GM23338 (cell line): ENCODE measurements around the gene IGSF21.

Source experiments
- CREB1 ChIP-seq: fragments of 250-450 bp; sonication (Bioruptor Pico); IDR thresholded peaks from 2 replicates; pipeline ENCODE4 v1.5.0; 2020; ENCODE audit warnings: low read depth, mild to moderate bottlenecking, moderate library complexity
- CTCF ChIP-seq, 2 experiments: fragments of 200-600 bp in 1 of 2; sonication (generic) in 1 of 2; conservative IDR thresholded peaks; 2 replicates each; pipeline versions ENCODE4 v1.5.1 to v1.6.1; 2016 to 2017; ENCODE audit warnings: antibody characterized with exemption in 2 of 2, low read depth in 2 of 2, mild to moderate bottlenecking in 2 of 2, moderate library complexity in 1 of 2
- ETS1 ChIP-seq: IDR thresholded peaks from 2 replicates; pipeline ENCODE4 v1.6.1; 2016; ENCODE audit warnings: antibody characterized with exemption
- EZH2 ChIP-seq: fragments of 200-600 bp; sonication (generic); IDR thresholded peaks from one replicate; pipeline ENCODE4 v1.8.0; 2017; ENCODE audit warnings: antibody characterized with exemption, mild to moderate bottlenecking, low read depth; ENCODE audit not compliant: unreplicated experiment
- EZH2phosphoT487 ChIP-seq: fragments of 200-600 bp; sonication (generic); IDR thresholded peaks from one replicate; pipeline ENCODE4 v1.8.1; 2018; ENCODE audit warnings: antibody characterized with exemption; ENCODE audit not compliant: unreplicated experiment
- POLR2AphosphoS5 ChIP-seq: IDR thresholded peaks from 2 replicates; pipeline ENCODE4 v1.6.1; 2016; ENCODE audit warnings: antibody characterized with exemption, low read depth
- REST ChIP-seq: IDR thresholded peaks from one replicate; pipeline ENCODE4 v1.6.1; 2018; ENCODE audit warnings: antibody characterized with exemption; ENCODE audit not compliant: unreplicated experiment
- STAT1 ChIP-seq: IDR thresholded peaks from one replicate; pipeline ENCODE4 v1.6.1; 2016; ENCODE audit warnings: antibody characterized with exemption; ENCODE audit not compliant: unreplicated experiment
- ZNF114 ChIP-seq: fragments of 250-450 bp; sonication (Bioruptor Pico); IDR thresholded peaks from 2 replicates; pipeline ENCODE4 v1.5.0; 2020; ENCODE audit warnings: mild to moderate bottlenecking, moderate library complexity
- ZNF331 ChIP-seq: fragments of 250-450 bp; sonication (Bioruptor Pico); IDR thresholded peaks from 2 replicates; pipeline ENCODE4 v1.5.0; 2020; ENCODE audit warnings: low read depth, mild to moderate bottlenecking, moderate library complexity

GRCh38 chr1:18329469-18330253, 222.1 kb downstream of the IGSF21 start:
- TF ChIP-seq CREB1 = no peak
- no peak for TF ChIP-seq CTCF (conservative IDR thresholded peaks at IDR 0.05; ENCODE audit: low read depth in 2 of 2)
- TF ChIP-seq ETS1 = no peak
- TF ChIP-seq ZNF114 (CRISPR knock-in tag) = no peak
- no peak for TF ChIP-seq POLR2AphosphoS5
- no peak for TF ChIP-seq ZNF331 (CRISPR knock-in tag)
- TF ChIP-seq STAT1 = no peak
- TF ChIP-seq REST = no peak
- TF ChIP-seq EZH2 = no peak
- TF ChIP-seq EZH2phosphoT487 = no peak
